HepG2 (cell line): ENCODE results near the gene CPN1. TPM values are rescaled to one million over a fixed set of nuclear protein-coding genes. Genes with fewer than 3 reads are reported as not detected.
A peak's percentile ranks its signal among the peaks of the same experiment; 100 is the strongest.

Experiments used
- BORCS8-MEF2B ChIP-seq: sonication (generic); formaldehyde crosslinking; IDR thresholded peaks from 2 replicates; pipeline ENCODE4 v1.8.0; 2022; ENCODE audit warnings: mild to moderate bottlenecking, missing genetic modification reagents
- CEBPG ChIP-seq: IDR thresholded peaks from 2 replicates; pipeline ENCODE4 v1.6.1; 2016
- DR1 ChIP-seq: sonication (generic); formaldehyde crosslinking; IDR thresholded peaks from 2 replicates; pipeline ENCODE4 v1.8.0; 2021; ENCODE audit warnings: mild to moderate bottlenecking, missing genetic modification reagents, inconsistent platforms
- FOSL2 ChIP-seq: sonication (generic); formaldehyde crosslinking; IDR thresholded peaks from 2 replicates; pipeline ENCODE4 v1.4.0; 2020; ENCODE audit warnings: missing genetic modification reagents
- MXI1 ChIP-seq: IDR thresholded peaks from 3 replicates; pipeline ENCODE4 v1.6.1; 2012; ENCODE audit warnings: low read depth, low read length, inconsistent platforms, borderline replicate concordance
- PLRG1 ChIP-seq: fragments of 450-650 bp; conservative IDR thresholded peaks from 2 replicates; pipeline ENCODE4 v1.6.1; 2016
- RFXAP ChIP-seq: sonication (generic); formaldehyde crosslinking; IDR thresholded peaks from 2 replicates; pipeline ENCODE4 v1.4.0; 2020; ENCODE audit warnings: missing genetic modification reagents, borderline replicate concordance
- TSC22D2 ChIP-seq: sonication (generic); formaldehyde crosslinking; IDR thresholded peaks from 2 replicates; pipeline ENCODE4 v1.5.1; 2020; ENCODE audit warnings: missing genetic modification reagents, mild to moderate bottlenecking, borderline replicate concordance
- ZBTB1 ChIP-seq: sonication (generic); formaldehyde crosslinking; IDR thresholded peaks from 2 replicates; pipeline ENCODE4 v1.4.0; 2020; ENCODE audit warnings: missing genetic modification reagents, borderline replicate concordance
- ZNF10 ChIP-seq: sonication (generic); formaldehyde crosslinking; IDR thresholded peaks from 2 replicates; pipeline ENCODE4 v1.4.0; 2020; ENCODE audit warnings: mild to moderate bottlenecking, low read depth, missing genetic modification reagents, borderline replicate concordance
- ZNF101 ChIP-seq: sonication (generic); formaldehyde crosslinking; IDR thresholded peaks from 2 replicates; pipeline ENCODE4 v1.4.0; 2020; ENCODE audit warnings: mild to moderate bottlenecking, low read depth, missing genetic modification reagents, borderline replicate concordance
- ZNF121 ChIP-seq: sonication (generic); formaldehyde crosslinking; IDR thresholded peaks from 2 replicates; pipeline ENCODE4 v1.5.0; 2020; ENCODE audit warnings: mild to moderate bottlenecking, missing genetic modification reagents
- ZNF451 ChIP-seq: sonication (generic); formaldehyde crosslinking; IDR thresholded peaks from 2 replicates; pipeline ENCODE4 v1.5.0; 2020; ENCODE audit warnings: mild to moderate bottlenecking, missing genetic modification reagents
- ZNF749 ChIP-seq: sonication (generic); formaldehyde crosslinking; IDR thresholded peaks from 2 replicates; pipeline ENCODE4 v1.8.0; 2022; ENCODE audit warnings: mild to moderate bottlenecking, missing genetic modification reagents, moderate library complexity, borderline replicate concordance
- ZNF768 ChIP-seq: sonication (generic); formaldehyde crosslinking; IDR thresholded peaks from 2 replicates; pipeline ENCODE4 v1.4.0; 2020; ENCODE audit warnings: missing genetic modification reagents
- ZNF773 ChIP-seq: sonication (generic); formaldehyde crosslinking; IDR thresholded peaks from 2 replicates; pipeline ENCODE4 v1.4.0; 2020; ENCODE audit warnings: missing genetic modification reagents, borderline replicate concordance
- ZSCAN25 ChIP-seq: sonication (generic); formaldehyde crosslinking; IDR thresholded peaks from 2 replicates; pipeline ENCODE4 v1.8.0; 2022; ENCODE audit warnings: mild to moderate bottlenecking, missing genetic modification reagents
- polyA plus RNA-seq, 8 experiments: library from polyadenylated mRNA; depleted of rRNA in 3 of 8; stranded (reverse) in 7 of 8; unstranded in 1 of 8; fragments of >200 nt; fragmentation: Illumina TruSeq in 4 of 8; extraction: Trizol in 4 of 8; gene quantifications; 2 replicates each; pipeline versions ENCODE4 v1.2.1 to v1.2.3, GENCODE V29; 2011 to 2016; ENCODE audit warnings: low read depth in 4 of 8, missing spikeins in 1 of 8, mixed read lengths in 1 of 8; ENCODE audit not compliant: insufficient read depth in 1 of 8
- total RNA-seq, 5 experiments: library from RNA; depleted of rRNA; stranded (reverse); fragments of >200 nt; fragmentation: Illumina TruSeq; extraction: Trizol; gene quantifications; 2 replicates each; pipeline ENCODE4 v1.2.3, GENCODE V29; 2016; ENCODE audit warnings: low read depth in 1 of 5
- TF ChIP-seq, protein P1 (sequence below): sonication (generic); formaldehyde crosslinking; IDR thresholded peaks from 2 replicates; pipeline ENCODE4 v1.8.1; 2023; ENCODE audit warnings: missing genetic modification reagents, inconsistent platforms, borderline replicate concordance
- TF ChIP-seq, protein P2 (sequence below): sonication (generic); formaldehyde crosslinking; IDR thresholded peaks from 2 replicates; pipeline ENCODE4 v1.5.0; 2020; ENCODE audit warnings: missing genetic modification reagents
- TF ChIP-seq, protein P3 (sequence below): IDR thresholded peaks from 2 replicates; pipeline ENCODE4 v1.6.1; 2016; ENCODE audit warnings: low read depth, borderline replicate concordance
- TF ChIP-seq, protein P4 (sequence below): sonication (generic); formaldehyde crosslinking; IDR thresholded peaks from 2 replicates; pipeline ENCODE4 v1.4.0; 2020; ENCODE audit warnings: mild to moderate bottlenecking, missing genetic modification reagents
- TF ChIP-seq, protein P5 (sequence below): sonication (generic); formaldehyde crosslinking; IDR thresholded peaks from 2 replicates; pipeline ENCODE4 v1.9.0; 2022; ENCODE audit warnings: low read depth, missing genetic modification reagents
- TF ChIP-seq, protein P6 (sequence below): IDR thresholded peaks from 2 replicates; pipeline ENCODE4 v1.6.1; 2016; ENCODE audit warnings: low read depth

Gene CPN1
- total and polyA plus RNA-seq, 2 of the 13 experiments (the other 11 are each of a cell fraction or from before 2014, with no cell fraction given) = 17.3 to 35.1 TPM

DNA sequence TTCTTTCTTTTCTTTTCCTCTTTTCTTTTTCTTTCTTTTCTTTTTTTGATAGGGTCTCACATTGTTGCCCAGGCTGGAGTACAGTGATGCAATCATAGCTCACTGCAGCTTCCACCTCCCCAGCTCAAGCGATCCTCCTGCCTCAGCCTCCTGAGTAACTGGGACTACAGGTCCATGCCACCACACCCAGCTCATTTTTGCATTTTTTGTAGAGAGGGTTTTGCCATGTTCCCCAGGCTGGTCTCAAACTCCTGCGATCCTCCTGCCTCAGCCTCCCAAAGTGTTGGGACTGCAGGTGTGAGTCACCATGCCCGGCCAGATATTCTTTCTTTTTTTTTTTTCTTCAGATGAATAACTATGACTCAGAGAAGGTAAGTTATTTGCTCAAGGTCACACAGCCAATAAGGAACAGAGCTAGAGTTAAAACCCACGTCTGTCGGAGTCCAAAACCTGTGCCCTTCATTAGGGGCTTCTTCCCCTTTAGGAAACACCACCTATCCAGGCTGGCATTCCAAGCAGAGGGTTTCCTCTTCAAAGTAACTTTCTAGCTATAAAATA, 43.8 kb downstream of the CPN1 start (continued):
- TF ChIP-seq, protein P1, sequence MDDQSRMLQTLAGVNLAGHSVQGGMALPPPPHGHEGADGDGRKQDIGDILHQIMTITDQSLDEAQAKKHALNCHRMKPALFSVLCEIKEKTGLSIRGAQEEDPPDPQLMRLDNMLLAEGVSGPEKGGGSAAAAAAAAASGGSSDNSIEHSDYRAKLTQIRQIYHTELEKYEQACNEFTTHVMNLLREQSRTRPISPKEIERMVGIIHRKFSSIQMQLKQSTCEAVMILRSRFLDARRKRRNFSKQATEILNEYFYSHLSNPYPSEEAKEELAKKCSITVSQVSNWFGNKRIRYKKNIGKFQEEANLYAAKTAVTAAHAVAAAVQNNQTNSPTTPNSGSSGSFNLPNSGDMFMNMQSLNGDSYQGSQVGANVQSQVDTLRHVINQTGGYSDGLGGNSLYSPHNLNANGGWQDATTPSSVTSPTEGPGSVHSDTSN = no peak
- TF ChIP-seq, protein P2, sequence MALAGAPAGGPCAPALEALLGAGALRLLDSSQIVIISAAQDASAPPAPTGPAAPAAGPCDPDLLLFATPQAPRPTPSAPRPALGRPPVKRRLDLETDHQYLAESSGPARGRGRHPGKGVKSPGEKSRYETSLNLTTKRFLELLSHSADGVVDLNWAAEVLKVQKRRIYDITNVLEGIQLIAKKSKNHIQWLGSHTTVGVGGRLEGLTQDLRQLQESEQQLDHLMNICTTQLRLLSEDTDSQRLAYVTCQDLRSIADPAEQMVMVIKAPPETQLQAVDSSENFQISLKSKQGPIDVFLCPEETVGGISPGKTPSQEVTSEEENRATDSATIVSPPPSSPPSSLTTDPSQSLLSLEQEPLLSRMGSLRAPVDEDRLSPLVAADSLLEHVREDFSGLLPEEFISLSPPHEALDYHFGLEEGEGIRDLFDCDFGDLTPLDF (CRISPR knock-in tag) = no peak
- TF ChIP-seq, protein P3, sequence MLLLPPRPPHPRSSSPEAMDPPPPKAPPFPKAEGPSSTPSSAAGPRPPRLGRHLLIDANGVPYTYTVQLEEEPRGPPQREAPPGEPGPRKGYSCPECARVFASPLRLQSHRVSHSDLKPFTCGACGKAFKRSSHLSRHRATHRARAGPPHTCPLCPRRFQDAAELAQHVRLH = no peak
- TF ChIP-seq ZNF101 (CRISPR knock-in tag) (no peak), TSC22D2 (no peak), PLRG1 (no peak), ZNF121 (CRISPR knock-in tag) (peak; percentile 55; the same call in 1 of the 2 replicates), ZNF749 (CRISPR knock-in tag) (no peak), BORCS8-MEF2B (CRISPR knock-in tag) (no peak), DR1 (CRISPR knock-in tag) (no peak), CEBPG (CRISPR knock-in tag) (no peak), ZNF773 (CRISPR knock-in tag) (no peak), MXI1 (no peak), ZNF451 (CRISPR knock-in tag) (no peak), RFXAP (CRISPR knock-in tag) (no peak), ZNF10 (no peak), ZSCAN25 (CRISPR knock-in tag) (no peak), FOSL2 (CRISPR knock-in tag) (peak; percentile 70), ZNF768 (peak; percentile 76), ZBTB1 (no peak)
- TF ChIP-seq, protein P4, sequence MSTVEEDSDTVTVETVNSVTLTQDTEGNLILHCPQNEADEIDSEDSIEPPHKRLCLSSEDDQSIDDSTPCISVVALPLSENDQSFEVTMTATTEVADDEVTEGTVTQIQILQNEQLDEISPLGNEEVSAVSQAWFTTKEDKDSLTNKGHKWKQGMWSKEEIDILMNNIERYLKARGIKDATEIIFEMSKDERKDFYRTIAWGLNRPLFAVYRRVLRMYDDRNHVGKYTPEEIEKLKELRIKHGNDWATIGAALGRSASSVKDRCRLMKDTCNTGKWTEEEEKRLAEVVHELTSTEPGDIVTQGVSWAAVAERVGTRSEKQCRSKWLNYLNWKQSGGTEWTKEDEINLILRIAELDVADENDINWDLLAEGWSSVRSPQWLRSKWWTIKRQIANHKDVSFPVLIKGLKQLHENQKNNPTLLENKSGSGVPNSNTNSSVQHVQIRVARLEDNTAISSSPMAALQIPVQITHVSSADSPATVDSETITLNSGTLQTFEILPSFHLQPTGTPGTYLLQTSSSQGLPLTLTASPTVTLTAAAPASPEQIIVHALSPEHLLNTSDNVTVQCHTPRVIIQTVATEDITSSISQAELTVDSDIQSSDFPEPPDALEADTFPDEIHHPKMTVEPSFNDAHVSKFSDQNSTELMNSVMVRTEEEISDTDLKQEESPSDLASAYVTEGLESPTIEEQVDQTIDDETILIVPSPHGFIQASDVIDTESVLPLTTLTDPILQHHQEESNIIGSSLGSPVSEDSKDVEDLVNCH = no peak
- TF ChIP-seq, protein P5, sequence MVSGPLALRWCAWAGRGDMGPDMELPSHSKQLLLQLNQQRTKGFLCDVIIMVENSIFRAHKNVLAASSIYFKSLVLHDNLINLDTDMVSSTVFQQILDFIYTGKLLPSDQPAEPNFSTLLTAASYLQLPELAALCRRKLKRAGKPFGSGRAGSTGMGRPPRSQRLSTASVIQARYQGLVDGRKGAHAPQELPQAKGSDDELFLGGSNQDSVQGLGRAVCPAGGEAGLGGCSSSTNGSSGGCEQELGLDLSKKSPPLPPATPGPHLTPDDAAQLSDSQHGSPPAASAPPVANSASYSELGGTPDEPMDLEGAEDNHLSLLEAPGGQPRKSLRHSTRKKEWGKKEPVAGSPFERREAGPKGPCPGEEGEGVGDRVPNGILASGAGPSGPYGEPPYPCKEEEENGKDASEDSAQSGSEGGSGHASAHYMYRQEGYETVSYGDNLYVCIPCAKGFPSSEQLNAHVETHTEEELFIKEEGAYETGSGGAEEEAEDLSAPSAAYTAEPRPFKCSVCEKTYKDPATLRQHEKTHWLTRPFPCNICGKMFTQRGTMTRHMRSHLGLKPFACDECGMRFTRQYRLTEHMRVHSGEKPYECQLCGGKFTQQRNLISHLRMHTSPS (CRISPR knock-in tag) = no peak
- TF ChIP-seq, protein P6, sequence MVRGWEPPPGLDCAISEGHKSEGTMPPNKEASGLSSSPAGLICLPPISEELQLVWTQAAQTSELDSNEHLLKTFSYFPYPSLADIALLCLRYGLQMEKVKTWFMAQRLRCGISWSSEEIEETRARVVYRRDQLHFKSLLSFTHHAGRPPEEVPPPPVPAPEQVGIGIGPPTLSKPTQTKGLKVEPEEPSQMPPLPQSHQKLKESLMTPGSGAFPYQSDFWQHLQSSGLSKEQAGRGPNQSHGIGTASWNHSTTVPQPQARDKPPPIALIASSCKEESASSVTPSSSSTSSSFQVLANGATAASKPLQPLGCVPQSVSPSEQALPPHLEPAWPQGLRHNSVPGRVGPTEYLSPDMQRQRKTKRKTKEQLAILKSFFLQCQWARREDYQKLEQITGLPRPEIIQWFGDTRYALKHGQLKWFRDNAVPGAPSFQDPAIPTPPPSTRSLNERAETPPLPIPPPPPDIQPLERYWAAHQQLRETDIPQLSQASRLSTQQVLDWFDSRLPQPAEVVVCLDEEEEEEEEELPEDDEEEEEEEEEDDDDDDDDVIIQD (CRISPR knock-in tag) = no peak
